H1 (cell line): Measurements from ENCODE around the gene VSTM2L. TPM values are rescaled to one million over a fixed set of nuclear protein-coding genes. Genes with fewer than 3 reads are reported as not detected.
A peak's percentile ranks its signal among the peaks of the same experiment; 100 is the strongest.

Experiments used
- CTCF ChIA-PET: fragments of 300-600 bp; sonication (Branson Sonifier 250); formaldehyde crosslinking; loops from one replicate; lab custom pipeline; 2021; ENCODE audit not compliant: partially characterized antibody; lab: Charles Lee
- POLR2A ChIA-PET: fragments of 300-600 bp; sonication (Branson Sonifier 250); formaldehyde crosslinking; loops from one replicate; lab custom pipeline; 2021; ENCODE audit warnings: inconsistent platforms; ENCODE audit not compliant: partially characterized antibody; lab: Charles Lee
- DNase-seq, 2 experiments: peaks; one replicate each; pipeline versions ENCODE4 v3.0.0 to v3.0.0-alpha.2; 2010 to 2022; ENCODE audit warnings: low spot score in 2 of 2, low read depth in 1 of 2, mixed read lengths in 1 of 2
- FAIRE-seq: peaks from 2 replicates; lab custom pipeline; 2011; peaks lifted over from hg19 to GRCh38; lab: Jason Lieb, UNC
- H2AFZ ChIP-seq: 2 replicates; pipeline ENCODE4 v1.8.1; 2012; ENCODE audit warnings: low read length, inconsistent platforms
- H2AK5ac ChIP-seq: 2 replicates; pipeline ENCODE4 v1.6.1; 2013; ENCODE audit warnings: low read depth, low read length
- H2BK120ac ChIP-seq: replicated peaks from 2 replicates; pipeline ENCODE3; 2013; ENCODE audit warnings: low read depth, low read length, inconsistent platforms
- H2BK12ac ChIP-seq: 2 replicates; pipeline ENCODE4 v1.6.1; 2013; ENCODE audit warnings: low read depth, low read length
- H2BK15ac ChIP-seq: 2 replicates; pipeline ENCODE4 v1.6.1; 2013; ENCODE audit warnings: low read length
- H2BK20ac ChIP-seq: 2 replicates; pipeline ENCODE4 v1.6.1; 2013; ENCODE audit warnings: low read length
- H2BK5ac ChIP-seq: 2 replicates; pipeline ENCODE4 v1.6.1; 2013; ENCODE audit warnings: low read depth, low read length
- H3K14ac ChIP-seq: 2 replicates; pipeline ENCODE4 v1.6.1; 2013; ENCODE audit warnings: inconsistent platforms; ENCODE audit not compliant: insufficient read length
- H3K18ac ChIP-seq: 2 replicates; pipeline ENCODE4 v1.6.1; 2013; ENCODE audit warnings: low read length; ENCODE audit errors: extremely low read depth
- H3K23ac ChIP-seq: 2 replicates; pipeline ENCODE4 v1.6.1; 2013; ENCODE audit warnings: inconsistent platforms; ENCODE audit not compliant: insufficient read length
- H3K23me2 ChIP-seq: 2 replicates; pipeline ENCODE4 v1.6.1; 2013; ENCODE audit warnings: low read depth, low read length
- H3K27ac ChIP-seq: 2 replicates; pipeline ENCODE4 v1.6.1; 2011; ENCODE audit warnings: low read depth, low read length, inconsistent platforms
- H3K27me3 ChIP-seq, 4 experiments: replicated peaks in 1 of 4; 1 replicate in 1 of 4; 2 replicates in 3 of 4; pipeline versions ENCODE4 v1.6.1 to v1.8.1; 2011 to 2013; ENCODE audit warnings: low read length in 3 of 4, mild to moderate bottlenecking in 3 of 4, inconsistent platforms in 2 of 4, mixed read lengths in 2 of 4, moderate library complexity in 1 of 4; ENCODE audit not compliant: control insufficient read depth in 3 of 4, insufficient read depth in 3 of 4; ENCODE audit errors: extremely low read depth in 1 of 4
- H3K36me3 ChIP-seq, 4 experiments: 2 replicates each; pipeline versions ENCODE4 v1.6.1 to v1.8.1; 2011 to 2013; ENCODE audit warnings: mild to moderate bottlenecking in 4 of 4, low read length in 3 of 4, moderate library complexity in 2 of 4, control low read depth in 1 of 4, inconsistent platforms in 1 of 4; ENCODE audit not compliant: insufficient read depth in 4 of 4, control insufficient read depth in 2 of 4
- H3K4ac ChIP-seq: replicated peaks from 2 replicates; pipeline ENCODE3; 2013; ENCODE audit warnings: low read length, low read depth, mixed read lengths, inconsistent platforms; ENCODE audit not compliant: insufficient read length
- H3K4me1 ChIP-seq, 4 experiments: replicated peaks in 1 of 4; 1 replicate in 1 of 4; 2 replicates in 3 of 4; pipeline versions ENCODE4 v1.6.1 to v1.8.1; 2011 to 2013; ENCODE audit warnings: low read length in 3 of 4, inconsistent platforms in 2 of 4, mixed read lengths in 1 of 4; ENCODE audit not compliant: insufficient read depth in 4 of 4, control insufficient read depth in 3 of 4
- H3K4me2 ChIP-seq, 2 experiments: 2 replicates each; pipeline versions ENCODE4 v1.6.1 to v1.8.1; 2011 to 2013; ENCODE audit warnings: low read depth in 2 of 2, low read length in 2 of 2, control low read depth in 1 of 2, inconsistent platforms in 1 of 2, mild to moderate bottlenecking in 1 of 2; ENCODE audit not compliant: insufficient read depth in 1 of 2
- H3K4me3 ChIP-seq, 4 experiments: fragments of 200-600, 300-600 bp in 1 of 4; sonication (generic), shearing (Covaris generic), sonication (Bioruptor Twin) in 1 of 4; 2 replicates each; pipeline versions ENCODE4 v1.5.1 to v1.8.1; 2011 to 2016; ENCODE audit warnings: low read length in 4 of 4, low read depth in 3 of 4, control low read depth in 2 of 4, inconsistent platforms in 2 of 4, mild to moderate bottlenecking in 2 of 4, mixed read lengths in 1 of 4, moderate library complexity in 1 of 4; ENCODE audit not compliant: insufficient read depth in 2 of 4; ENCODE audit errors: extremely low read depth in 1 of 4
- H3K56ac ChIP-seq: replicated peaks from 2 replicates; pipeline ENCODE3; 2013; ENCODE audit warnings: low read depth, mild to moderate bottlenecking, mixed read lengths, low read length, inconsistent platforms; ENCODE audit not compliant: insufficient read length
- H3K79me1 ChIP-seq: 2 replicates; pipeline ENCODE4 v1.6.1; 2013; ENCODE audit warnings: low read depth, low read length, control low read depth
- H3K79me2 ChIP-seq, 2 experiments: 2 replicates each; pipeline versions ENCODE4 v1.6.1 to v1.8.1; 2012 to 2013; ENCODE audit warnings: low read length in 2 of 2, mild to moderate bottlenecking in 2 of 2, inconsistent platforms in 1 of 2; ENCODE audit not compliant: insufficient read depth in 2 of 2, control insufficient read depth in 1 of 2
- H3K9ac ChIP-seq, 4 experiments: replicated peaks in 1 of 4; 1 replicate in 1 of 4; 2 replicates in 3 of 4; pipeline versions ENCODE4 v1.6.1 to v1.8.1; 2011 to 2013; ENCODE audit warnings: low read depth in 3 of 4, low read length in 3 of 4, control low read depth in 2 of 4, mild to moderate bottlenecking in 2 of 4, moderate library complexity in 2 of 4, inconsistent platforms in 1 of 4; ENCODE audit errors: extremely low read depth in 1 of 4
- H3K9me3 ChIP-seq, 2 experiments: 2 replicates each; pipeline versions ENCODE4 v1.6.1 to v1.8.1; 2012 to 2013; ENCODE audit warnings: mild to moderate bottlenecking in 2 of 2, moderate library complexity in 2 of 2, control low read depth in 1 of 2, inconsistent platforms in 1 of 2, low read depth in 1 of 2, low read length in 1 of 2, mixed read lengths in 1 of 2; ENCODE audit not compliant: insufficient read depth in 2 of 2
- H4K20me1 ChIP-seq, 2 experiments: replicated peaks in 1 of 2; 2 replicates each; pipeline versions ENCODE3 to v1.8.1; 2011 to 2013; ENCODE audit warnings: inconsistent platforms in 2 of 2, low read length in 2 of 2, mild to moderate bottlenecking in 1 of 2; ENCODE audit not compliant: insufficient read depth in 2 of 2, control insufficient read depth in 1 of 2
- H4K5ac ChIP-seq: 2 replicates; pipeline ENCODE4 v1.6.1; 2013; ENCODE audit warnings: low read length, low read depth, mixed read lengths, inconsistent platforms; ENCODE audit not compliant: insufficient read length
- H4K8ac ChIP-seq: 2 replicates; pipeline ENCODE4 v1.8.0; 2013; ENCODE audit warnings: mild to moderate bottlenecking, moderate library complexity, low read length, inconsistent platforms; ENCODE audit not compliant: insufficient read depth; ENCODE audit errors: extremely low read depth
- H4K91ac ChIP-seq: replicated peaks from 2 replicates; pipeline ENCODE3; 2013; ENCODE audit warnings: low read length, mixed read lengths, inconsistent platforms; ENCODE audit not compliant: insufficient read length
- CHD2 ChIP-seq: IDR thresholded peaks from 2 replicates; pipeline ENCODE4 v1.6.1; 2012; ENCODE audit warnings: low read length, improper control_type of control experiment
- CTBP2 ChIP-seq: IDR thresholded peaks from 2 replicates; pipeline ENCODE4 v1.7.0; 2011; ENCODE audit warnings: borderline replicate concordance, mild to moderate bottlenecking, moderate library complexity, mixed read lengths, low read length; ENCODE audit not compliant: insufficient read depth, insufficient read length
- E2F6 ChIP-seq: IDR thresholded peaks from 2 replicates; pipeline ENCODE4 v1.6.1; 2012; ENCODE audit warnings: inconsistent platforms
- EZH2 ChIP-seq: fragments of 200-600 bp; sonication (generic); IDR thresholded peaks from 2 replicates; pipeline ENCODE4 v1.7.1; 2012; ENCODE audit warnings: low read depth, mild to moderate bottlenecking, moderate library complexity, low read length, inconsistent platforms; ENCODE audit not compliant: severe bottlenecking
- MAX ChIP-seq: IDR thresholded peaks from 2 replicates; pipeline ENCODE4 v1.6.1; 2012; ENCODE audit warnings: inconsistent platforms
- NANOG ChIP-seq: IDR thresholded peaks from 2 replicates; pipeline ENCODE4 v1.6.1; 2011; ENCODE audit warnings: low read length, low read depth, mild to moderate bottlenecking, inconsistent platforms; ENCODE audit not compliant: insufficient read depth, poor library complexity, severe bottlenecking
- POLR2AphosphoS5 ChIP-seq: IDR thresholded peaks from 2 replicates; pipeline ENCODE4 v1.6.1; 2011; ENCODE audit warnings: low read depth, low read length
- SIN3A ChIP-seq, 2 experiments: IDR thresholded peaks in 1 of 2; conservative IDR thresholded peaks in 1 of 2; 2 replicates each; pipeline ENCODE4 v1.6.1; 2011 to 2012; ENCODE audit warnings: low read length in 2 of 2, improper control_type of control experiment in 1 of 2, low read depth in 1 of 2, mild to moderate bottlenecking in 1 of 2
- SIRT6 ChIP-seq: IDR thresholded peaks from one replicate; pipeline ENCODE4 v1.7.1; 2012; ENCODE audit warnings: low read length, inconsistent platforms
- SP4 ChIP-seq: IDR thresholded peaks from 2 replicates; pipeline ENCODE4 v1.6.1; 2012; ENCODE audit warnings: low read length, inconsistent platforms
- WGBS, 2 experiments: shearing (Covaris generic) in 1 of 2; methylation state at CpG; one replicate each; pipeline versions ENCODE4 v1.1.6 to v1.1.7; 2013 to 2015; ENCODE audit warnings: low lambda C conversion rate in 2 of 2, mixed read lengths in 2 of 2, inconsistent platforms in 1 of 2, low coverage in 1 of 2, missing lambda C conversion rate in 1 of 2; ENCODE audit not compliant: insufficient replicate concordance in 2 of 2, insufficient coverage in 1 of 2, insufficient read length in 1 of 2; ENCODE audit errors: extremely low coverage in 1 of 2, missing lambda C conversion rate in 1 of 2; 5-methylcytosine and 5-hydroxymethylcytosine counted together
- polyA plus RNA-seq, 7 experiments: library from polyadenylated mRNA; depleted of rRNA in 3 of 7; stranded (reverse) in 5 of 7; unstranded in 2 of 7; fragments of >200 nt in 5 of 7; fragments of 200-250 nt in 2 of 7; gene quantifications; 1 replicate in 5 of 7; 2 replicates in 1 of 7; 4 replicates in 1 of 7; pipeline versions ENCODE4 v1.2.1 to v1.2.3, GENCODE V29; 2011 to 2013; ENCODE audit warnings: missing spikeins in 2 of 7, mixed read lengths in 2 of 7
- total RNA-seq: library from RNA; stranded (reverse); fragmentation: NEBNext Ultra II Directional; extraction: Animal tissue kit (Norgen Biotek cat#: 25700); gene quantifications from 2 replicates; pipeline ENCODE4 v1.2.1, GENCODE V29; 2021

Gene VSTM2L
- total and polyA plus RNA-seq, 2 of the 8 experiments (the other 6 are each of a cell fraction or from before 2014, with no cell fraction given), result 1.3 to 3.2 TPM

- no peaks in the 10 kb centered on the region for H3K79me1 ChIP-seq
- H2BK5ac ChIP-seq, result no peak overlapping the region
- WGBS, 2 experiments, result 79% methylated on average over 7 of the region's 7 CpGs; no CpG with 5 or more reads in 1 of the 2 experiments
- H3K23ac ChIP-seq, result no peak overlapping the region
- H3K36me3 ChIP-seq, result no peaks in the 10 kb centered on the region
- DNase-seq (peak in 1 of 2 experiments; percentile 45), FAIRE-seq (no peak)
- peaks cover 0 to 20% (median 5%) of the 10 kb centered on the region in 4 experiments; a peak in 6 of 7 replicates for H3K4me1 ChIP-seq
- H4K20me1 ChIP-seq, result no peaks in the 10 kb centered on the region
- H3K56ac ChIP-seq, result no peak overlapping the region
- H3K14ac ChIP-seq, result no peak overlapping the region
- ChIA-PET POLR2A (interaction anchor here (1.2 to 1.7 kb wide), 2 partner anchors 59 to 186 kb away, joined by 3 read pairs; no protein-coding TSS in a partner anchor), CTCF (interaction anchor here (1.0 to 4.6 kb wide), 5 partner anchors 8 to 74 kb away, joined by 3 to 19 read pairs (median 4); no protein-coding TSS in a partner anchor)
- no peak overlapping the region for H2BK20ac ChIP-seq
- H3K9me3 ChIP-seq, result 0 out of 4 replicates have a peak, but pooled peaks cover 0 to 4% of the 10 kb centered on the region in 2 experiments
- no peak overlapping the region for H4K5ac ChIP-seq
- no peak overlapping the region for H2BK15ac ChIP-seq
- no peak overlapping the region for H2AFZ ChIP-seq
- H3K4me2 ChIP-seq, result peak overlapping the region; percentile 9 to 34; a peak in 3 of 4 replicates
- H3K27me3 ChIP-seq, result peaks cover 0 to 11% (median 2%) of the 10 kb centered on the region in 4 experiments; a peak in 2 of 7 replicates
- H2BK120ac ChIP-seq, result no peak overlapping the region
- no peaks in the 10 kb centered on the region; the same call in 1 of the 2 replicates for H3K23me2 ChIP-seq
- no peak overlapping the region for H2AK5ac ChIP-seq
- no peak overlapping the region for H2BK12ac ChIP-seq
- no peak overlapping the region for H4K8ac ChIP-seq
- H3K27ac ChIP-seq, result no peak overlapping the region
- H3K79me2 ChIP-seq, result no peaks in the 10 kb centered on the region
- no peak overlapping the region for H3K4me3 ChIP-seq
- H4K91ac ChIP-seq, result no peak overlapping the region
- no peak overlapping the region for H3K4ac ChIP-seq
- no peak overlapping the region for H3K18ac ChIP-seq
- no peak overlapping the region for H3K9ac ChIP-seq
- TF ChIP-seq SP4 (no peak), CTBP2 (no peak), SIN3A (conservative IDR thresholded peaks at IDR 0.05 in 1 of 2, IDR thresholded peaks at IDR 0.05 in 1 of 2; ENCODE audit: low read depth in 1 of 2, low read length in 2 of 2) (no peak), CHD2 (no peak), MAX (no peak), NANOG (no peak), POLR2AphosphoS5 (no peak), SIRT6 (no peak), EZH2 (no peak), E2F6 (no peak)
These were observed 69.5 kb downstream of the VSTM2L start for GRCh38 chr20:37972256-37973058.
